Colonic mucosa (tissue), 4 donors: ENCODE data around the gene SEPTIN6. TPM values are rescaled to one million over a fixed set of nuclear protein-coding genes. Genes with fewer than 3 reads are reported as not detected.

Experiments
- DNase-seq: peaks from one replicate; pipeline ENCODE4 v3.0.0-alpha.2; 2020
- H3K27ac ChIP-seq: fragments of 200-600 bp; one replicate; pipeline ENCODE4 v1.8.0; 2021
- H3K27me3 ChIP-seq: fragments of 200-600 bp; one replicate; pipeline ENCODE4 v1.8.0; 2021
- H3K36me3 ChIP-seq: fragments of 200-600 bp; one replicate; pipeline ENCODE4 v1.8.0; 2021
- H3K4me1 ChIP-seq: fragments of 200-600 bp; one replicate; pipeline ENCODE4 v1.8.0; 2021; ENCODE audit warnings: mild to moderate bottlenecking
- H3K4me3 ChIP-seq: fragments of 200-600 bp; one replicate; pipeline ENCODE4 v1.8.0; 2021
- H3K9ac ChIP-seq, 2 donors: one replicate each; pipeline ENCODE4 v1.7.0; 2013; ENCODE audit warnings: control low read depth in 2 of 2, low read depth in 2 of 2, low read length in 2 of 2
- H3K9me3 ChIP-seq: fragments of 200-600 bp; one replicate; pipeline ENCODE4 v1.8.0; 2021
- CTCF ChIP-seq: fragments of 200-600 bp; IDR thresholded peaks from one replicate; pipeline ENCODE4 v1.8.0; 2022; ENCODE audit warnings: antibody characterized with exemption, mild to moderate bottlenecking
- intact Hi-C: fragments of 100-400 bp; cut with DNase I; formaldehyde crosslinking; loops from one replicate; pipeline ENCODE4 v1.14.1; 2022
- microRNA-seq: library from miRNA; unstranded; fragments of <30 nt; microRNA quantifications from one replicate; pipeline ENCODE4, GENCODE V29; 2019
- total RNA-seq, 2 donors: library from RNA; stranded (reverse); fragmentation: NEBNext Ultra II Directional in 1 of 2; extraction: Animal tissue kit (Norgen Biotek cat#: 25700) in 1 of 2; gene quantifications; one replicate each; pipeline ENCODE4 v1.2.1, GENCODE V29; 2021
- donor health status: healthy.
- donor health status: DM: no; HTN: no; CAD: no.
- donor health status: DM: no; HTN: no; CAD: no.

SEPTIN6 gene
- total RNA-seq, 2 donors from 2014 or later = 9.4 to 21.2 TPM

DNA sequence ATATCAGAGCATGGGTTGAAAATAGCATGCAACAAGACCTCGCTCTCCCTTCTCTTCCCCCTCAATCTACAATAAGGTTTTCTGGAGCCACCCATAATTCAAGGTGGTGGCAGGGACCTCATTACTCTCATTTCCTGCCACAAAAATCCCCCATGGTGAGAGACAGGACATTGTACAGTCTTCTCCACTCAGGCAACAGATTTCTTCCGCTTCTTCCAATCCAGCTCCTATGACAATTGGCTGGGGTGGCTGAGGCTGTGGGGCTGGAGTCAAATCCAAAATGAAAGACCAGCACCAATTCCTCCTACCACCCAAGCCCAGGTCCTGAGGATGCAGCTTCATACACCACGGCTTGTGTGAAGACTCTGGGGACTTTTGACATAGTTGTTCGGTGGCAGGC, 46.5 kb downstream of the SEPTIN6 start:
- Histone ChIP-seq H3K9ac (no peak overlapping the region), H3K4me1 (no peaks in the 10 kb centered on the region), H3K27ac (no peak overlapping the region), H3K27me3 (no peaks in the 10 kb centered on the region), H3K36me3 (no peaks in the 10 kb centered on the region), H3K9me3 (no peaks in the 10 kb centered on the region), H3K4me3 (no peak overlapping the region)
- TF ChIP-seq CTCF = no peak
- intact Hi-C loops = no loop called here
- no peak for DNase-seq

GRCh38 chrX:119643696-119644095, 49.3 kb downstream of the SEPTIN6 start:
- H3K27me3 ChIP-seq = no peaks in the 10 kb centered on the region
- no peak for TF ChIP-seq CTCF
- no peak overlapping the region for H3K4me3 ChIP-seq
- no peak overlapping the region for H3K27ac ChIP-seq
- no peak overlapping the region for H3K9ac ChIP-seq
- no peaks in the 10 kb centered on the region for H3K4me1 ChIP-seq
- no peak for DNase-seq
- H3K36me3 ChIP-seq = no peaks in the 10 kb centered on the region
- intact Hi-C loops = no loop called here
- no peaks in the 10 kb centered on the region for H3K9me3 ChIP-seq

Small RNA genes within 50 kb of the gene (microRNA-seq; reads per million reads assigned to microRNA genes)
- gene MIR766 = 87.1 reads per million, percentile 52 among the genes with 10 or more reads in this experiment

Other genes starting within 250 kb of the SEPTIN6 start
- 1,000 to 10,000 TPM; 1,091 to 1,162 TPM for gene SLC25A5, start 224.7 kb downstream of the SEPTIN6 start, total RNA-seq
- 10 to 100 TPM; 18.8 to 19.2 TPM for gene STEEP1, start 127.8 kb downstream of the SEPTIN6 start, total RNA-seq
- gene UBE2A, start 118.6 kb downstream of the SEPTIN6 start, total RNA-seq = 10 to 100 TPM; 57.6 to 81.0 TPM
- 1 to 10 TPM; 6.0 to 8.9 TPM for gene NKRF, start 86.7 kb downstream of the SEPTIN6 start, total RNA-seq
- 1 to 10 TPM; 3.2 to 4.9 TPM for gene SOWAHD, start 65.4 kb upstream of the SEPTIN6 start, total RNA-seq
- gene RPL39, start 98.5 kb upstream of the SEPTIN6 start, total RNA-seq = 1,000 to 10,000 TPM; 1,267 to 1,593 TPM
- gene UPF3B, start 159.8 kb upstream of the SEPTIN6 start, total RNA-seq = 10 to 100 TPM; 10.2 to 10.5 TPM
- gene RNF113A, start 178.6 kb upstream of the SEPTIN6 start, total RNA-seq = 10 to 100 TPM; 13.4 to 14.6 TPM
- gene NDUFA1, start 178.7 kb upstream of the SEPTIN6 start, total RNA-seq = 100 to 1,000 TPM; 167 to 221 TPM
- not detected for gene AKAP14, start 202.7 kb upstream of the SEPTIN6 start, total RNA-seq